Cerebellar cortex (tissue), 1 donor: ENCODE measurements around the gene ALDOB.

Experiments
- DNase-seq: peaks from one replicate; pipeline ENCODE4 v3.0.0-alpha.2; 2015; ENCODE audit warnings: low spot score

ALDOB gene

GRCh38 chr9:101455656-101456240 lies 20.2 kb upstream of the ALDOB start:
- no peak for DNase-seq

GRCh38 chr9:101453776-101454570 lies 18.4 kb upstream of the ALDOB start:
- no peak for DNase-seq

- DNase-seq, result no peak
These were observed 15.9 kb upstream of the ALDOB start for GRCh38 chr9:101451498-101451897.

GRCh38 chr9:101450931-101451330 lies 15.4 kb upstream of the ALDOB start:
- no peak for DNase-seq

GRCh38 chr9:101449071-101449721 lies 13.6 kb upstream of the ALDOB start:
- peak; percentile 85 for DNase-seq

GRCh38 chr9:101448680-101449070 lies 13.1 kb upstream of the ALDOB start:
- no peak for DNase-seq

GRCh38 chr9:101446732-101447131 lies 11.2 kb upstream of the ALDOB start:
- no peak for DNase-seq

GRCh38 chr9:101445353-101446029 lies 9.9 kb upstream of the ALDOB start:
- DNase-seq, result no peak

- peak; percentile 98 for DNase-seq
These were observed 7.8 kb upstream of the ALDOB start for GRCh38 chr9:101443364-101443771.

GRCh38 chr9:101442736-101443135 lies 7.2 kb upstream of the ALDOB start:
- no peak for DNase-seq

GRCh38 chr9:101442318-101442717 lies 6.7 kb upstream of the ALDOB start:
- peak; percentile 87 for DNase-seq

GRCh38 chr9:101440714-101441230 lies 5.2 kb upstream of the ALDOB start:
- DNase-seq, result no peak

GRCh38 chr9:101438523-101438922 lies 2.9 kb upstream of the ALDOB start:
- DNase-seq, result no peak

- no peak for DNase-seq
These were observed 2.2 kb upstream of the ALDOB start for GRCh38 chr9:101437806-101438232.

- DNase-seq, result no peak
These were observed 576 bp downstream of the ALDOB start for GRCh38 chr9:101434998-101435397.

GRCh38 chr9:101433229-101433628 lies 2.3 kb downstream of the ALDOB start:
- DNase-seq, result no peak

- DNase-seq, result no peak
These were observed 2.8 kb downstream of the ALDOB start for GRCh38 chr9:101432740-101433139.

- no peak for DNase-seq
These were observed 3.4 kb downstream of the ALDOB start for GRCh38 chr9:101432171-101432570.

- no peak for DNase-seq
These were observed 5.8 kb downstream of the ALDOB start for GRCh38 chr9:101429736-101430135.

GRCh38 chr9:101428909-101429308 lies 6.7 kb downstream of the ALDOB start:
- DNase-seq, result no peak

GRCh38 chr9:101427957-101428655 lies 7.5 kb downstream of the ALDOB start:
- no peak for DNase-seq

- no peak for DNase-seq
These were observed 8.2 kb downstream of the ALDOB start for GRCh38 chr9:101427358-101427757.
